ENCODE measurements around the gene FAM193A.
"Not testable (repeated sequence)": the region's sequence is repeated elsewhere in the genome, so short reads cannot be mapped to it uniquely, and the experiment has no call there.

The FAM193A gene

DNA sequence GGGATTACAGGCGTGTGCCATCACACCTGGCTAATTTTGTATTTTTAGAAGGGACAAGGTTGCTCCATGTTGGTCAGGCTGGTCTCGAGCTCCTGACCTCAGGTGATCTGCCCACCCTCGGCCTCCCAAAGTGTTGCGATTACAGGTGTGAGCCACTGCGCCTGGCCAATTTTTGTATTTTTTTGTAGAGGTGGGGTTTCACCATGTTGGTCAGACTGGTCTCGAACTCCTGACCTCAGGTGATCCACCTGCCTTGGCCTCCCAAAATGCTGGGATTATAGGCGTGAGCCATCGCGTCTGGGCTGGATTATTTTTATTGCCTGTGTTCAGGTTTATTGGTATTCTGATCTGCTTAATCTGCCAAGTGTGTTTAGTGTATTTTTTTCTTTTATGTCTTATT is 82.3 kb downstream of the FAM193A start:
- DNase-seq (ENCODE audit: low spot score) = not testable (repeated sequence)

DNA sequence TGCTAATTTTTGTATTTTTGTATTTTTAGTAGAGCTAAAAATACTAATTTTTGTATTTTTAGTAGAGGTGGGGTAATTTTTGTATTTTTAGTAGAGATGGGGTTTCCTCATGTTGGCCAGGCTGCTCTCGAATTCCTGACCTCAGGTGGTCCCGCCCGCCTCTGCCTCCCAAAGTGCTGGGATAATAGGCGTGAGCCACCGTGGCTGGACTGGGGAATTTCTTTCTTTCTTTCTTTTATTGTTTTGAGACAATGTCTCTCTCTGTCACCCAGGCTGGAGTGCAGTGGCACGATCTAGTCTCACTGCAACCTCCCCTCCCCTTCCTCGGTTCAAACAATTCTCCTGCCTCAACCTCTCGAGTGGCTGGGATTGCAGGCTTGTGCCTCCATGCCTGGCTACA is 83.0 kb downstream of the FAM193A start:
- DNase-seq (ENCODE audit: low spot score) = no peak

DNA sequence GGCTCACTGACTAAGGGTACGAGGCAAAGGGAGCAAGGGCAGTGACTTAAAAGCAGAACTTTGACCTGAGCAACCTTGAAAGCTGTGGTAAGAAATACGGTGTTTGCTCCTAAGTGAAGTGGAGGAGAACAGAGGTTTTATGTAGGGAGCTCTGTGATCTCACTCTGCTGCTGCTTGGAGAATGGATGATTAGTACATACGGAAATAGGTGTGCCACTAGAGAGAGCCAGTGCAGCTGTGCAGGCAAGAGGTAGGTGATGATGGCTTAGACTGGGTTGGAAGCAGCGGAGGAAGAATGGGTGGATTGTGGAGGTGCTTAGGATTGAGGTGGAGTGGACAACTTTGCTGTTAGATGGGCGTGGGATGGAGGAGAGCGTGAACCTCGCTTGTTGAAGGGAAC is 85.0 kb downstream of the FAM193A start:
- no peak for DNase-seq (ENCODE audit: low spot score)

DNA sequence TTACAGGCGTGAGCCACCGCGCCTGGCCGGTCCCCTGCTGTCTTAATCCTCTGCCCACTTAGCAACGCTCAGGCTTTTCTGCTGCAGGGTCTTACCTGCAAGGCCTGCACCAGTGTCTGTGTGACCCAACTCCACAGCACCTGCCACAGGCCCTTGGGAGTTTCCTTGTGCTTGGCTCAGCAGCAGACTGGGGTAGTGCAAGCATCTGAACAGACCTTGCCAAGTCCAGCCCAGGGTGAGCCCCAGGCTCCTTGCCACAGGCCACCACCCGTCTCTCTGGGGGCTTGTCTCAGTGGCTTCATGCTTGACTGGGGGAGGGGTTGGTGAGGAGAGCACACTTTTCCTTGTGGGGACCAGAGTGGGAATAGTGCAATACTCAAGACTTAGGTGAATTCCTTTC is 87.0 kb downstream of the FAM193A start:
- no peak for DNase-seq (ENCODE audit: low spot score)

DNA sequence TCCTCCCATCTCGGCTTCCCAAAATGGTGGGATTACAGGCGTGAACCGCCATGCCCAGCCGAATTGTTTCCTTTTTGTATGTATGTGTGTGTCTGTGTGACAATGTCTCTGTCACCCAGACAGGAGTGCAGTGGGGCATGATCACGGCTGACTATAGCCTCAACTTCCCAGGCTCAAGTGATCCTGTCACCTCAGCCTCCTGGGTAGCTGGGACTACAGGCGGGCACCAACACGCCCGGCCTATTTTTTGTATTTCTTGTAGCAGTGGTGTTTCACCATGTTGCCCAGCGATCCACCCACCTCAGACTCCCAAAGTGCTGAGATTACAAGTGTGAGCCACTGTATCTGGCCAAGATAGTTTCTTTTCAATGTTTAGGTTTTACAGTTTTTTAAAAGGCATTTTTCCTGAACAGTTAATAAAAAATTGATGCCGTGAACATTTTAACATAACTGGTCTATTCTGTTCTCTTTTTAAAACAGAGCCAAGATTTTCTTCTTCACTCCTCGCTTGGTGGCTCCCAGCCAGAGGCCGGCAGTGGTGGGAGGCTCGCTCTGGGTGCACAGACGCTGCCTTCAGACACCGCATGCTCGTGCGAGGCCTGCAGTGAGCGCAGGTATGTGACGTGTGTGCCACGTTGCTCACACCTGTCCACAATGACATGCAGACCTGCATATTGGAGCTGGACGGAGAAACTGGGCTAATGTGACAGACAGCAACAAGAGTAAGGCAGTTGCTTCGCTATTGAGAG is 88.5 kb downstream of the FAM193A start:
- no peak for DNase-seq (ENCODE audit: low spot score)

DNA sequence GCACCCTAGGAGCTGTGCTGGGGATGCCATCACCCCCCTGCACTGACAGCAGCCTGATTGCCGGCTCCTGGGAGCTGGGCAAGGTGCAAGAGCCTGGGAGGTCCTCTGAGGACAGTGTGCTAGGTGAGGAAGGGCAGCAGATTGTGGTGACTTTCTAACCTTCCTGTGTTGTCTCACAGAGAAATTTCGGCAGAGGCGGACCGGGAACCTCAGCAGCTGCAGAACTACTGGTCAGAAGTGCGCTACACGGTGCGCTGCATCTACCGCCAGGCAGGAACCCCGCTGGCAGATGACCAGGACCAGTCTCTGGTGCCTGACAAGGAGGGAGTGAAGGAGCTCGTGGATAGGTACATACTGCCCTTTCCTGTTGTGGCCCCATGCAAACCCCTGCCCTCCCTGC is 89.8 kb downstream of the FAM193A start:
- DNase-seq (ENCODE audit: low spot score) = no peak

DNA sequence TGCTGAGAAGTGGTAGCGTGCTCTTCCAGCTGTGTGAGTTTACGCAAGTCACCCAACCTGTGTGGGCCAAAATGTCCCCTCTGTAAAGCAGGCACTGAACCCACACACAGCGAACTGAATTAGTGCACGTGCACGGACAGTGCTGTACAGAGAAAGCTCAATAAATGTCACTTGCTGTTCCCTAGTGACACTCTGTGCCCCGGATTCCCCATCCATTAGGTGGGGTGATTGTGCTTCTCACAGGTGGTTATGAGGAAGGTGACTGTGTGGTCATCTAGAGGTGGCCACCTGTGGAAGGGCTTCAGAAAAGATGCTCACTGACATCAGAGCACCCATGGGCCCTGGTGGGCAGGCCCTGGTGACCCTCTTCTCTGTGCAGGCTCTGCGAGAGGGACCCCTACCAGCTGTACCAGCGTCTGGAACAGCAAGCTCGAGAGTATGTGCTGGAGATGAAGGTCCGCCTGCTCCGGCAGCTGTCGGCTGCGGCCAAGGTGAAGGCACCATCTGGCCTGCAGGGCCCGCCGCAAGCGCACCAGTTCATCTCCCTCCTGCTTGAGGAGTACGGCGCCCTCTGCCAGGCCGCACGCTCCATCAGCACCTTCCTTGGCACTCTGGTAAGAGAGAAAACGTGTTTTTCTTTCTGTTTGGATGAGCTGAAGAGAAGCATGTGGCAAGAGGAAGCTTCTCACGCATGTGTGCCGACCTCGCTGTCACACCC is 94.3 kb downstream of the FAM193A start:
- no peak for DNase-seq (ENCODE audit: low spot score)

DNA sequence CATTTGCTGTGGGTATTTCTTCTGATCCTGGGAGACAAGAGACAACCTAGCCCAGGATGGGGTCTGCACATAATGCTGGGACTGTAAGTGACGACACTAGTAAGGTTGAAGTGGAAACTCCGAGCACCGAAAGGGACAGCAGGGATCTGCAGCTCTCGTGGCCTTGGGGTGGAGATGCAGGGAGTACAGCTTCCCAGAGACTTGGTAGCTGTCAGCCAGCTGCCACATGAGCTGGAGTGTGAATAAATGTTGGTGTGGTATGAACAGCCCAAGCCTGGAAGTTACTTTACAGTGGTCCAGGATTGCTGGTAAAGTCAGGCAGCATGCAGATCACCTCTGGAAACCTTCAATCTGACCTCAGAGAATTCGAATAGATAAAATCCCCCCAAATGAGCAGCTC is 97.6 kb downstream of the FAM193A start:
- no peak for DNase-seq (ENCODE audit: low spot score)

DNA sequence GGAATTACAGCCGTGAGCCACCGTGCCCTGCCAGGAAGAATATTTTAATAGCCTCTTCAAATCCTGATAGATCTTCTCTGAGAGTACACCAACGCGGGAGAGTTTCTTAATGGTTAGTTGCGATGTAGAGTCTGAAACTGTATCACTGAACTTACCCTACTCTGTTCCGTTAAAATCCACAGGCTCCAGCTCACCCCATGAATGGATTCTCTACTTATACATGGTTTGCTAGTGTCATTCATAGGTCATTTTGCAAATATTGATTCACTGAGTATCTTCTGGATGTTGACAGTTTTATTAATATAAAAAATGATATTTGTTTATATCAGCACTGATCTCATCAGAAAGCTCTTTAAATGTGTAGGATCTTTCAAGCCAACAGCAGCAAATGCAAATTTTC is 99.9 kb downstream of the FAM193A start:
- DNase-seq (ENCODE audit: low spot score) = no peak

DNA sequence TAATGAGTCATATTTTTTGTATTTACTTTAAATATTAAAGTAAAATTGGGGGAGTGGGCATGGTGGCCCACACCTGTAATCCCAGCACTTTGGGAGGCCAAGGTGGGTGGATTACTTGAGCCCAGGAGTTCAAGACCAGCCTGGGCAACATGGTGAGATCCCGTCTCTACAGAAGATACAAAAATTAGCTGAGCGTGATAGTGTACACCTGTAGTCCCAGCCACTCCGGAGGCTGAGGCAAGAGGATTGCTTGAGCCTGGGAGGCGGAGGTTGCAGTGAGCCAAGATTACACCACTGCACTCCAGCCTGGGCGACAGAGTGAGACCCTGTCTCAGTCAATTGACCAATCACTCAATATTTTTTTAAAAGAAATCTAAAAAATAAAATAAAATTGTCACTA is 100.5 kb downstream of the FAM193A start:
- not testable (repeated sequence) for DNase-seq (ENCODE audit: low spot score)

DNA sequence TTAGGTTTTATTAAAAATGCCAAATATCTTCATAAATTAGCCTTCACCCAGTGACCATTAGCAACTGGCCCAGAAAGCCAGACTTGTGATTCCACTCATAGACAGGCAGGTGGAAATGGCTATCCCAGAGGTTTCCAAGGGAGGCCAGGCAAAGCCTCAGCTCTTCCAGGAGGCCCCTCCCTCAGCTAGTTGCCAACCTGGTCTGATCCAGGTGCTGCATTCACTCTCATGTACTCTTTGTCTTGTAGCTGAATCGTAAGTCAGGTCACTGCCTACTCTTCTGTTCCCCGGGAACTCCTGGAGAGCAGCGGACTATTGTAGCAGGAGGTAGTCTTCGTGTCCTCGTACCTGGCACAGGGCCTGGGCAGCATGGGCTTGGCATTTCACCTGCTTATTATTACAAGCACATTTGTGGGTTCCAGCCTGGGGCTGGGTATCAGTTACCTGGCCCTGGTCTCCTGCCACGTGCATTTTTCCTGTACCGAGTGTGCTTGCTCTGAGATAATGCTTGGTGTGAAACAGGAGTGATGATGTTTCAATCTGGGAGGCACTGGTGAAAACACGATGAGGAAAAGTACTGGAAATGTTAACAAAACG is 101.6 kb downstream of the FAM193A start:
- DNase-seq (ENCODE audit: low spot score) = no peak

DNA sequence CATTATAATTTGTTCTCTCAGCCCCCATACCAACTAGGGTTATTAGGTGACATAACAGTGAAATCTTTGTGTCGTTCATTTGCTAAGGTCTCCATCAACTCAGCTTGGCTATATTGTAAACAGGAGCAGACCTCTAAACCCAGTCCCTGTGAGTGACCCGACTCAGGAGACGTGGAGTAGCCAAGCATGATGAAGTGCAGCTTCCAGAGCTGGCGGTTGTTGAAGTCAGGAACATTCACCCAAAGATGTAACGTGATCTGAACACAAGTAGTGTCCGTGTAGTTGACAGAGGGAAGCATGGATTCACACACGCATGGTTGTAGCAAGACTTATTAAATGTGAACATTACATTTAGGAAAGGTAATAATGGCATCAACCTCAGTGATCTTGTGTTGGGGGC is 102.3 kb downstream of the FAM193A start:
- DNase-seq (ENCODE audit: low spot score) = no peak

DNA sequence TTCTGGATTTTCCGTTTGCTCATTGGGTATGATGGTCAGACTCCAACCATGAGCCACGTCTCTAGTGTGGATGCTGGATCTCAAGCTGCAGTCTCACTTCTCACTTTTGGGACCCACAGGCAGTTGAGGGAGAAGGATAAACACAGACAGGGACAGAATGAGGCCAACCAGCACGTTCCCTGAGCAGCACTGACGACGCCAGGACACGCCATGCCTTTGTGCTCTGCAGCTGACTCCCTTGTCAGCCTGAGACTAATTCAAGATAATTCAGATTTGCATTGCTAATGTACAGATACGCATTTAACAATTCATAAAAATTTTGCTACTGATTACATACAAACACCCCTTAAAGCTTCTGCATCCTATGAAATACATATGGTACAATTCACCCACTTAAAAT is 106.5 kb downstream of the FAM193A start:
- DNase-seq (ENCODE audit: low spot score) = no peak

DNA sequence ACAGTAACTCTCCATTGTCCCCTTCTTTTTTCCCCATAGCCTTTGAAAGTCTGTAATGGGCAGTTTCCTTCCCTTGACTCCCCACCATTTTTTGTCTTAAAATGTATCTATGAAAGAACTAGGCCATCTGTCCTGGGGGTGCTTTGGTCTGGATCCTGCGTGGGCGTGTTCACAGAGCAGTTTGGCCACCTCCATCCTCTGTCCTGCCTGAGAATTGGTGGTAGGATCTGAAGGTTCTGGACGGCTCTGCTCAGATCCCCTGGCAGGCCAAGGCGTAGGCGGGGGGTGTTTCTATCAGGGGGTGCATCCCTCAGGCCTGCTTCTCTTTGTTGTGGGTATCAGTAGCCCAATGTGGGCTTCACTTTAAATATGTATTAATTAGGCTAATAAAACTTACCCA is 107.1 kb downstream of the FAM193A start:
- DNase-seq (ENCODE audit: low spot score) = no peak

DNA sequence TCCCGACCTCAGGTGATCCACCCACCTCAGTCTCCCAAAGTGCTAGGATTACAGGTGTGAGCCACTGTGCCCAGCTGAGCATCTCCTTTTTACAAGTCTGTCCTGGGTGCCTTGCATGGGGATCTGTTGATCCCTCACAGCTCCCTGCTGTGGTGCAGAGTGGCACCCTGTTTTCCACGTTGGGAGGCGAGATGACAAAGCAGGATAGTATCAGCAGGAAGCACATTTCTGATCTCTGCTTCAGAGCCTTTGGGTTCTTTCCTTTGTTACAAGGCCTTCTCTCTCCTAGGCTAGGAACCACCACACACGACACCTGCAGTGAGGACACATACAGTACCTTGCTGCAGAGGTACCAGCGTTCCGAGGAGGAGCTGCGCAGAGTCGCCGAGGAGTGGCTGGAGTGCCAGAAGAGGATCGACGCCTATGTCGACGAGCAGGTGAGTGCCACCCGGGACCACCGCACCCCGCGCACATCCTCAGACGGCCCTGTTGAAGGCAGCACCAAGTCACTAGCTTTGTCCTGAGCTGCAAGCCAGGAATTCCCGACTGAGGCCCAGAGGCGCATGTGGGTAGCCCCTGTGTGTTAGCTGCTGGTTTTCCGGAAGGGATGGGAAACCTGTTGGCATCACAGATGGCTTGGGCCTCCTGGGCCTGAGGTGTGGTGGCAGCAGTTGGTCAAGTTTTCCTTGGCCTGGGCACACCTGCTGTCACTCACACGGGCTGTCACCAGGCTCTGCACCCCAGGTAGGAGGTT is 110.1 kb downstream of the FAM193A start:
- no peak for DNase-seq (ENCODE audit: low spot score)

DNA sequence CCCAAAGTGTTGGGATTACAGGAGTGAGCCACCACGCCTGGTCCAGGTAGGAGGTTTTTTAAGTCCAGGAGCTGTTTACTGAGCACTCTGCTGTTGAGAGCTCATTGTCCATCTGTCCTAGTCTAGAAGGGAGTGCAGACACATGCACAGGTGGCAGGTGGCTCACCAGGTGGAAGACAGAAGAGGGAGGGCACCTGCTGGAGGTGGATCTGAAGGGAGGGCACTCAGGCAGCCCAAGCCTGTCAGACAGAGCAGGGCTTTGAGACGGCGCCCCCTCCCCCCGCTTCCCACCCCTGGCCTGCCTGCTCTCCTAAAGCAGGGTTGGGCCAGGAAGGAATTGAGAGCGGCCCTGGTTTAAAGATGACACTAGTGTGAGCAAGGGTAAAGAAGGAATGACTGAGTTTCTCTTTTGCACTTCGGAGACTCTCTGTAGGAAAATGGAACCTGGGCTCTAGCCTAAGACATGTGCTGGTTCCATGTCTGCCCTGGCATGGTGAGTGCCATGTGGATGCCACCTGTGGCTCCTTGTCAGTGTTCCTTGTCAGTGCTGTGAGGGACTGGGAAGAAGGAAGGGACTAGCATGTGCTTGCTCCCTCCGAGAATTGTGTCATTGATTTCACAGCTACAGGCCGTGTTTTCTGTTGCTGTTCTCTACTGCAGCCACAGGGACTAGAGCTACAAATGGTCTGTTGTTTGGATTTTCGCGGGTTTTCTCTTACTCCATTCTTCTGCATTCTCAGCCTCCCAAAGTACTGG is 111.1 kb downstream of the FAM193A start:
- DNase-seq (ENCODE audit: low spot score) = no peak

DNA sequence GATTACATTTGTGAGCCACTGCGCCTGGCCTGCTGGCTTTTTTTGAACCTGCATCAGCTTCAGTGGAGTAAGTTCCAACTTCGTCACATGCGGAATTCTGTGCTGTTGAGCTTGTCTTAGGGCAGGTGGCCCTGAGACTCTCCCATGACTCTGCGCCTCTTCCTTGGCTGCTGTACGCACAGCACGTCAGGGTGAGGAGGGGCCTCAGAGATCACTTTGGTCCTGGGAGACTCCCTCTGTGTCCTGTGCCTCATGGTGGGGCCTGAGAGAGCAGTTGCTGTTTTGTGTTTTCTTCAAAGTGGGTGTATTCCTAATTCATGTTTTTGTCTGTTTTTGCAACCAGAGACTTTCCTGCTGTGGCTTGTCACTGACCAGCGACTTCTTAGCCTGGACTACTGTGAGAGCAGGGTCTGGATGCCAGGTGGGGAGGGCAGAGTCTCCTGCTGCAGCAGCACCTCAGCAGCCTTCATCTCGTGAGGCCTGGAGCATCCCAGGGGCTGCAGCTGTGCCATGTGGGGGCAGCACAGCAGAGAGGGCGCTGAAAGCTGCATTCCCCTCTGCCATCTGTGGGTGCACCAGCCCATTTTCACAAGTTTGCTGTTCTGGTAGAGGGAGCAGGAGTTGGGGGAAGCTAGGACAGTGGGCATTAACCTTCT is 111.8 kb downstream of the FAM193A start:
- DNase-seq (ENCODE audit: low spot score) = no peak

DNA sequence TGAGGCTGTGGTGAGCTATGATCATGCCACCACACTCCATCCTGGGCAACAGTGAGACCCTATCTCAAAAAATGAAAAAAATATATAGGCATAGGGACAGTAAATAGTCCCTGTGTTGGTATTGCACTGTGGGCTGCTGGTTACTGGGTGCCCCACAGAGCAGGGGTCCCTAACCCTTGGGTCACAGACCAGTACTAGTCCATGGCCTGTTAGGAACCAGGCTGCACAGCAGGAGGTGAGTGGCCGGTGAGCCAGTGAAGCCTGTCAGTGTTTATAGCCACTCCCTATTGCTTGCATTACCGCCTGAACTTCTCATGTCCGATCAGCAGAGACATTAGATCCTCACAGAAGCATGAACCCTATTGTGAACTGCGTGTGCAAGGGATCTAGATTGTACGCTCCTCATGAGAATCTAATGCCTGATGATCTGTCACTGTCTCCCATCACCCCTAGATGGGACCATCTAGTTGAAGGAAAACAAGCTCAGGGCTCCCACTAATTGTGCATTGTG is 113.2 kb downstream of the FAM193A start:
- DNase-seq (ENCODE audit: low spot score) = no peak

DNA sequence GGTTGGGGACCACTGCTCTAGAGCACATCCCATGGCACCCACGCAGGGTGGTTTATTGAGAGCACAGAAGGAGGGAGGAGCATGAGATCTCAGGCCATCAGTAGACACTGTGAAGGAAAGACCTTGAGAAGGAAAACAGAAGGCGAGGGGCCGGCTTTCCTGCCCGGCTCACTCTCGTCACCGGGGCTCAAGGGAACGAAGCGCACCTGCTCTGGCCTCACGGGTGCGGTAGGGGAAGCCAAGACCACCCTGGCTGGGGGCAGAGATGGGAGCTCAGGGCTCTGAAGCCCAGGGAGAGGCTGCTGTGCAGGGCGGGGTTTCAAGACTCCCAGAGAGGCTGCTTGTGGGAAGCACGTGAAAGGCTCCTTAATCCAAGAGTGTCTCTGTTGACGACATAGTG is 113.8 kb downstream of the FAM193A start:
- no peak for DNase-seq (ENCODE audit: low spot score)

DNA sequence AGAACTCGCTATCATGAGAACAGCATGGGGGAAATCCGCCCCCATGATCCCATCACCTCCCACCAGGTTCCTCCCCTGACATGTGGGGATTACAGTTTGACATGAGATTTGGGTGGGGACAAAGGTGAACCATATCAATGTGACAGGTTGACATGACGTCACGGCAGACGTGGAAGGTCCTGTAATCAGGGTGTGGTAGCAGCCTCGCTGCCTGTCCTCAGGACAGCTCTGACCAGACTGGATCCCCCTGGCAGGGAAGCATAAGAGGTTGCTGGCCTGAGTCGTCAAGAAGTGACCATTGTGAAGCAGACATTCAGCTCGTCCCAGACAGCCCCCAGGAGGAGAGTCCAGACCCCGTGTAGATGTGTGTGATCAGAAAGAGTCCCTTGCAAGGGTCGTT is 115.1 kb downstream of the FAM193A start:
- DNase-seq (ENCODE audit: low spot score) = no peak

DNA sequence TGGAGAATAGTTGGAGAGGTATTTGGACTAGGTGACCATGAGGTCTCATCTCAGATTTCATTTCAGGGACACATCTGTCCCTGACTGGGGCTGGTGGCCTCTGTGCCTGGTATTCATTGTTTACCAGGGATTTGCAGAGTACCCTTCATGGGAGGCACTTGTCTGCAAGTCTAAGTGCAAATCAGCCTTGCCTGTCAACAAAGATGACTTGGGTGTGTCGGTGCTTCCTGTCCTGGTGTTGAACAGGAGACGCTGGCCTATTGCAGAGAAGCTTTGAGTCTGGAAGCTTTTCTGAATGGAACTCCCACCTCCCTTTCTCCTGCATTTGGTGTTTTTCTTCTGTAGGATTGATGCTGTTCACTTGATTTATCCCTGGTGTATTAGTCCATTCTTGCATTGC is 115.6 kb downstream of the FAM193A start:
- no peak for DNase-seq (ENCODE audit: low spot score)
